Measurements from ENCODE around the gene CHSY1. TPM values are rescaled to one million over a fixed set of nuclear protein-coding genes. Genes with fewer than 3 reads are reported as not detected.

Gene CHSY1
- polyA plus RNA-seq, 2 of the 4 experiments (the other 2 are of a cell fraction) = 16.0 to 28.1 TPM

- no peak for TF ChIP-seq REST (IDR thresholded peaks at IDR 0.05)
Observed at GRCh38 chr15:101275018-101275417, 23.2 kb upstream of the CHSY1 start (continued).

GRCh38 chr15:101273534-101273933 lies 21.7 kb upstream of the CHSY1 start:
- FAIRE-seq (no peak), DNase-seq (ENCODE audit: low read depth in 1 of 2, low spot score in 1 of 2) (no peak), ATAC-seq (no peak)
- WGBS (ENCODE audit: missing lambda C conversion rate) = 78% methylated on average over 5 of the region's 5 CpGs
- Histone ChIP-seq H3K9me3 (no peaks in the 10 kb centered on the region), H3K4me1 (peaks cover 13% of the 10 kb centered on the region), H3K4me3 (no peak overlapping the region), H3K4me2 (no peak overlapping the region), H3K27ac (no peak overlapping the region)
- CTCF ChIA-PET = interaction anchor here (0.8 to 3.8 kb wide), 7 partner anchors 10 to 343 kb away, joined by 3 to 19 read pairs (median 6); no protein-coding TSS in a partner anchor
- no peak for TF ChIP-seq EHMT2 (IDR thresholded peaks at IDR 0.05; ENCODE audit: low read depth)
- no peak for TF ChIP-seq HOXB5 (CRISPR knock-in tag; IDR thresholded peaks at IDR 0.05)
- TF ChIP-seq KDM1A (IDR thresholded peaks at IDR 0.05; ENCODE audit: low read depth) = no peak
- no peak for TF ChIP-seq RFX5 (IDR thresholded peaks at IDR 0.05)
- TF ChIP-seq RAD21 (conservative IDR thresholded peaks at IDR 0.05 in 1 of 2, IDR thresholded peaks at IDR 0.05 in 1 of 2) = no peak
- TF ChIP-seq POLR2A (IDR thresholded peaks at IDR 0.05; ENCODE audit: low read length) = no peak
- no peak for TF ChIP-seq FOSL2 (IDR thresholded peaks at IDR 0.05)
- TF ChIP-seq FOSL2 (CRISPR knock-in tag; IDR thresholded peaks at IDR 0.05) = no peak
- POLR2A ChIA-PET = no interaction called here

- POLR2A ChIA-PET = no interaction called here
- FAIRE-seq = no peak
- peaks cover 9% of the 10 kb centered on the region for H3K4me1 ChIP-seq
- H3K4me2 ChIP-seq = no peak overlapping the region
- CTCF ChIA-PET = interaction anchor here (1.3 to 3.8 kb wide), 6 partner anchors 9 to 257 kb away, joined by 3 to 19 read pairs (median 6); no protein-coding TSS in a partner anchor
- H3K4me3 ChIP-seq = no peak overlapping the region
- no peaks in the 10 kb centered on the region for H3K9me3 ChIP-seq
- 93% methylated on average over 9 of the region's 9 CpGs for WGBS (ENCODE audit: missing lambda C conversion rate)
- no peak overlapping the region for H3K27ac ChIP-seq
- TF ChIP-seq BCL3 (IDR thresholded peaks at IDR 0.05) = 0 out of 3 replicates have a peak, but pooled peaks have one; percentile 17
- TF ChIP-seq CHD4 (IDR thresholded peaks at IDR 0.05; ENCODE audit: borderline replicate concordance) = no peak
- DNase-seq (ENCODE audit: low read depth in 1 of 2, low spot score in 1 of 2) = no peak
- no peak for ATAC-seq
Observed at GRCh38 chr15:101272584-101272983, 20.7 kb upstream of the CHSY1 start.

GRCh38 chr15:101269479-101270223 lies 17.8 kb upstream of the CHSY1 start:
- Histone ChIP-seq H3K27ac (no peak overlapping the region), H3K4me2 (no peak overlapping the region), H3K9me3 (no peaks in the 10 kb centered on the region), H3K4me3 (no peak overlapping the region), H3K4me1 (no peaks in the 10 kb centered on the region)
- CTCF ChIA-PET = interaction anchor here (0.9 to 6.4 kb wide), 10 partner anchors 8 to 256 kb away, joined by 3 to 66 read pairs (median 4); no protein-coding TSS in a partner anchor
- peak in 1 of 2 experiments; percentile 53 for DNase-seq (ENCODE audit: low read depth in 1 of 2, low spot score in 1 of 2)
- 90% methylated on average over 16 of the region's 16 CpGs for WGBS (ENCODE audit: missing lambda C conversion rate)
- no peak for FAIRE-seq
- POLR2A ChIA-PET = interaction anchor here (0.7 kb wide), 1 partner anchor 372 kb away, joined by 9 read pairs; no protein-coding TSS in a partner anchor
- ATAC-seq = peak; percentile 55 to 74; a peak in 5 of 6 replicates
- TF ChIP-seq RAD21 (conservative IDR thresholded peaks at IDR 0.05 in 1 of 2, IDR thresholded peaks at IDR 0.05 in 1 of 2) (peak in 1 of 2 experiments; percentile 15; a peak in 1 of 5 replicates), CBX8 (IDR thresholded peaks at IDR 0.05) (no peak), HOXB5 (CRISPR knock-in tag; IDR thresholded peaks at IDR 0.05) (no peak), MAX (IDR thresholded peaks at IDR 0.05) (peak; percentile 66), CEBPB (IDR thresholded peaks at IDR 0.05) (no peak), MYC (IDR thresholded peaks at IDR 0.05; ENCODE audit: borderline replicate concordance, low read length) (0 out of 2 replicates have a peak, but pooled peaks have one; percentile 76), ESRRA (IDR thresholded peaks at IDR 0.05; ENCODE audit: borderline replicate concordance, low read length) (no peak), NPAS2 (CRISPR knock-in tag; IDR thresholded peaks at IDR 0.05; ENCODE audit: borderline replicate concordance) (no peak), FOSB (CRISPR knock-in tag; IDR thresholded peaks at IDR 0.05) (peak; percentile 59; the same call in 1 of the 2 replicates), HEYL (CRISPR knock-in tag; IDR thresholded peaks at IDR 0.05) (no peak), CHD4 (IDR thresholded peaks at IDR 0.05; ENCODE audit: borderline replicate concordance) (no peak), SMC3 (IDR thresholded peaks at IDR 0.05) (0 out of 3 replicates have a peak, but pooled peaks have one; percentile 9), PBX3 (IDR thresholded peaks at IDR 0.05) (0 out of 2 replicates have a peak, but pooled peaks have one; percentile 13), GATA3 (IDR thresholded peaks at IDR 0.05; ENCODE audit: borderline replicate concordance) (no peak), CHD2 (IDR thresholded peaks at IDR 0.05; ENCODE audit: low read length, partially characterized antibody) (no peak), HOXA7 (CRISPR knock-in tag; IDR thresholded peaks at IDR 0.05) (peak; percentile 70; the same call in 1 of the 2 replicates)

Data from A549 (cell line).